ENCODE data around the gene GATAD1.

- no peak for TF ChIP-seq CTCF (conservative IDR thresholded peaks at IDR 0.05; ENCODE audit: low read length)
- no peak for TF ChIP-seq EZH2phosphoT487 (IDR thresholded peaks at IDR 0.05; ENCODE audit: borderline replicate concordance)
These were observed 32.1 kb upstream of the GATAD1 start for GRCh38 chr7:92415225-92415624.

Measured in Loucy (cell line).